ENCODE data around the gene SUMF1.
"Not testable (repeated sequence)": the region's sequence is repeated elsewhere in the genome, so short reads cannot be mapped to it uniquely, and the experiment has no call there.

Gene SUMF1

DNA sequence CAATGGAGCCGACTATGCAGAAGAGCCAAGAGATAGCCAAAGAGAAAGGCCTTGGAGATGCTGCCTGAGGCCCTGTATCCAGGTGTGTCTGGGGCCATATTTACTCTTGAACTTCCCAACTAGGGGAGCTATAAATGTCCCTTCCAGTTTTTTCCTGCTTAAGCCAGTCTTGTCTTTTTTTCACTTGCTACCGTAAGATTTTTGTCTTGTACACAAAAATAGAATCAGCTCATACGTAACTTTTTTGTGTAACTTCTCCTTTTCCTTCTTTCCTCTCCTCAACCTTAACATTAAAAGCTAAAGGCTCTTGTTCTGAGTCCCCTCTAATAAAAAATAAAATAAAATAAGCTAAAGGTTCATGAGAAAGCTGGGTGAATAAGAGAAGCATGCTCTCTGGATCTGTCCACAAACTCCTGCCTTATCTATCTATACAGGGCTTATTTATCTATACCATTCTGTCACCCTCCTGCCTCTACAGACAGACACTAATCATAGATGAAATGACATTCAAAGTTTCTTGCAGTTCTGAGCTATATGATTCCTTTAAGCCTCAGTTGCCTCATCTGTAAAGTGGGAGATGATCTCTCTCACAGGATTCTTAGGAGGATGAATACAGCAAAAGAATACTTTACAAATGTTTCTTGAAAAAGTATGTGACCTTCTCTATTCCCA, 4.6 kb downstream of the SUMF1 start:
- TF ChIP-seq, protein P1, sequence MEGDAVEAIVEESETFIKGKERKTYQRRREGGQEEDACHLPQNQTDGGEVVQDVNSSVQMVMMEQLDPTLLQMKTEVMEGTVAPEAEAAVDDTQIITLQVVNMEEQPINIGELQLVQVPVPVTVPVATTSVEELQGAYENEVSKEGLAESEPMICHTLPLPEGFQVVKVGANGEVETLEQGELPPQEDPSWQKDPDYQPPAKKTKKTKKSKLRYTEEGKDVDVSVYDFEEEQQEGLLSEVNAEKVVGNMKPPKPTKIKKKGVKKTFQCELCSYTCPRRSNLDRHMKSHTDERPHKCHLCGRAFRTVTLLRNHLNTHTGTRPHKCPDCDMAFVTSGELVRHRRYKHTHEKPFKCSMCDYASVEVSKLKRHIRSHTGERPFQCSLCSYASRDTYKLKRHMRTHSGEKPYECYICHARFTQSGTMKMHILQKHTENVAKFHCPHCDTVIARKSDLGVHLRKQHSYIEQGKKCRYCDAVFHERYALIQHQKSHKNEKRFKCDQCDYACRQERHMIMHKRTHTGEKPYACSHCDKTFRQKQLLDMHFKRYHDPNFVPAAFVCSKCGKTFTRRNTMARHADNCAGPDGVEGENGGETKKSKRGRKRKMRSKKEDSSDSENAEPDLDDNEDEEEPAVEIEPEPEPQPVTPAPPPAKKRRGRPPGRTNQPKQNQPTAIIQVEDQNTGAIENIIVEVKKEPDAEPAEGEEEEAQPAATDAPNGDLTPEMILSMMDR (IDR thresholded peaks at IDR 0.05; ENCODE audit: extremely low read depth, insufficient read depth, missing control alignments) = no peak
- in situ Hi-C loops (cut with MboI; ENCODE audit: low pct_unique_long_range_greater_than_20kb, low sequenced_read_pairs, unreplicated experiment) = no loop called here
- DNase-seq (ENCODE audit: low spot score) = no peak

- DNase-seq (ENCODE audit: low spot score) = no peak
- in situ Hi-C loops (cut with MboI; ENCODE audit: low pct_unique_long_range_greater_than_20kb, low sequenced_read_pairs, unreplicated experiment) = no loop called here
- TF ChIP-seq, protein P1 (IDR thresholded peaks at IDR 0.05; ENCODE audit: extremely low read depth, insufficient read depth, missing control alignments) = no peak
These were observed 5.5 kb downstream of the SUMF1 start for GRCh38 chr3:4461468-4462090.

DNA sequence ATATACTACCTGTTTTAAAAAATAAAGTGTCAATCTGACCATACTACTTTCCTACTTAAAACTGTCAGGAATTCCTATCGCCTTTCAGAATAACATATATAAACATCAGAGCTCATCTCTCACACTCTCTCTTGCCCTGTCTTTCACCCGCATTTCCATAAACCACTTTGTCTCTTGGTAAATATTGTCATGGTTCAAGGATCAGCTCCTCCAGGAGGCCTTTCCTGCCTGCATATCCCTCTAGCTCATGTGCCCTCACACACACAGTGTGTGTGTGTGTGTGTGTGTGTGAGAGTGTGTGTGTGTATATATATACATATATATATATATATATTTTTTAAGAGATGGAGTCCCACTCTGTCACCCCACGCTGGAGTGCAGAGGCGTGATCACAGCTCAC, 6.7 kb downstream of the SUMF1 start:
- in situ Hi-C loops (cut with MboI; ENCODE audit: low pct_unique_long_range_greater_than_20kb, low sequenced_read_pairs, unreplicated experiment) = no loop called here
- TF ChIP-seq, protein P1 (IDR thresholded peaks at IDR 0.05; ENCODE audit: extremely low read depth, insufficient read depth, missing control alignments) = no peak
- DNase-seq (ENCODE audit: low spot score) = no peak

- TF ChIP-seq, protein P1 (IDR thresholded peaks at IDR 0.05; ENCODE audit: extremely low read depth, insufficient read depth, missing control alignments) = no peak
- in situ Hi-C loops (cut with MboI; ENCODE audit: low pct_unique_long_range_greater_than_20kb, low sequenced_read_pairs, unreplicated experiment) = no loop called here
- no peak for DNase-seq (ENCODE audit: low spot score)
These were observed 8.1 kb downstream of the SUMF1 start for GRCh38 chr3:4458961-4459360.

GRCh38 chr3:4456780-4457179, 10.3 kb downstream of the SUMF1 start:
- DNase-seq (ENCODE audit: low spot score); in situ Hi-C loops (cut with MboI; ENCODE audit: low pct_unique_long_range_greater_than_20kb, low sequenced_read_pairs, unreplicated experiment): not testable (repeated sequence)

DNA sequence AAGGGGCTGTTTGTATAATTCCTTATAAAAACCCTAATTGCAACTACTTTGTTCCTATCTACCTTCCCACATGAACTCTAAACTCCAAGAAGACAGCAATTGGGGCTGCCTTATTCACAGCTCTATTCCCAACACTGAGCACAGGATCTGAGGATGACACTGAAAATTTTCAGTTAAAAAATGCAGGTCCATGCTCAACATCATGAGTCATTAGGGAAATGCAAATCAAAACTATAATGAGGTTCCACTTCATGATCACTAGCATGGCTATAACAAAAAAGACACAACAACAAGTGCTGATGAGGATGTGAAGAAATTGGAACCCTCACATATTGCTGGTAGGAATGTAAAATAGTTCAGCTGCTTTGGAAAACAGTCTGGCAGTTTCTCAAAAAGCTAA, 12.9 kb downstream of the SUMF1 start:
- TF ChIP-seq, protein P1 (IDR thresholded peaks at IDR 0.05; ENCODE audit: extremely low read depth, insufficient read depth, missing control alignments) = no peak
- DNase-seq (ENCODE audit: low spot score) = no peak
- in situ Hi-C loops (cut with MboI; ENCODE audit: low pct_unique_long_range_greater_than_20kb, low sequenced_read_pairs, unreplicated experiment) = no loop called here

GRCh38 chr3:4449043-4449805, 17.8 kb downstream of the SUMF1 start:
- TF ChIP-seq, protein P1 (IDR thresholded peaks at IDR 0.05; ENCODE audit: extremely low read depth, insufficient read depth, missing control alignments) = no peak
- in situ Hi-C loops (cut with MboI; ENCODE audit: low pct_unique_long_range_greater_than_20kb, low sequenced_read_pairs, unreplicated experiment) = no loop called here
- no peak for DNase-seq (ENCODE audit: low spot score)

All from GM13977 (cell line).